GM19238 (cell line): ENCODE data around the gene TFAP2E.
A peak's percentile ranks its signal among the peaks of the same experiment; 100 is the strongest.

Experiments used
- DNase-seq: peaks from one replicate; pipeline ENCODE4 v3.0.0; 2011; ENCODE audit warnings: low spot score; ENCODE audit not compliant: insufficient read length

The TFAP2E gene

DNA sequence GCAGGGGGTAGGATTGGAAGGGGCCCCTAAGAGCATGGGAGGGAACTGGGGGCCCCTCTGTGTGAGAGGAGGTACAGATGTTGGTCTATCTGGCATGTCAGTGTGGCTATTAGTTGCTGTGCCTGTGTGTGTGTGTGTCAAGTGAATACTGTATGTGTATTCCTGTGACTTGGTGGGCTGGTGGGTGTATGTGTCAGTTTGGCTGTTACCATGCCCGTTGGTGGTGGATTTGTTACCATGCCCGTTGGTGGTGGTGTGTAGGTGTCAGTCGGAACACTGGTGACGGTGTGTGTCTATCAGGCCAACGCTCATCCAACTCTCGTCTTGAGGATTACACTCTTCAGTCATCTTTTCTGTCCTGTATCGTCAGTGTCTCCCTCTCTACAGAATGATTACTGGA lies 22.6 kb downstream of the TFAP2E start:
- no peak for DNase-seq

DNA sequence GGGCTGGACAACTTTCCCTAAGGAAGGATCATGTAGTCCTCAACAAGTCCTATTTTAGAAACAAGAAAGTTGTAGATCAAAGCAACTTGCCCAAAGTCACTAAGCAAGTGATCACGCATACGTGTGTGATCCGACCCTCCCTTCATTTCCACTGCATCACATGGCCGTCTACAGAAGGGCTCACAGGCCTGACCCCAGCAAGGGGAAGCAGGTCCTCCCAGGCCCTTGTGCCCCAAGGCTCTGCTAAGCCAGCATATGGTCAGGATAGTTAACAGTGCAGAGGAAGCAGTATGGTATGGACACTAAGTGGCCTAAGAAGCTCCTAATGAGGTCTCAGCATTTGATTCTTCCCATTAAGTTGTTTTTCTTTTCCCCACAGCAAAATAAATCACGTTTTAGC lies 24.8 kb downstream of the TFAP2E start:
- no peak for DNase-seq

DNA sequence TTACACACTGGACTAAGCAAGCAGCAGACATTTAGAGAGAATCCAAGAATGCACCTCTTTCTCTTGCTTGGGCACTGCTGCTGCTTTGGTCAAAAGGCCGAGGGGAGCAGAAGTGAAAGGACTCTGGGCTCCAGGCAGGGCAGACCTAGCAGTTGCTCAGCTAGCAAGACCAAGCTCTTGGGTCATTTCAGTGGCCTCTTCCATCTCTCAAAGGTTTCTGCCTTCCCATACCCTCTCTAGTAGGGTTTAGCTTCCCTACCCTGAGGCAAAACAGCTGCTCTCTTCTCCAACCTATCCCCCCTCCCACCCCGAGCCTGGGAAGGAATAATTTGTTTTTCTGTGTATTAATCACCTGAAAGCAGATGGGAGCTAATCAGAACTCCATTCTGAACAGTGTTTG lies 25.8 kb downstream of the TFAP2E start:
- DNase-seq = no peak

DNA sequence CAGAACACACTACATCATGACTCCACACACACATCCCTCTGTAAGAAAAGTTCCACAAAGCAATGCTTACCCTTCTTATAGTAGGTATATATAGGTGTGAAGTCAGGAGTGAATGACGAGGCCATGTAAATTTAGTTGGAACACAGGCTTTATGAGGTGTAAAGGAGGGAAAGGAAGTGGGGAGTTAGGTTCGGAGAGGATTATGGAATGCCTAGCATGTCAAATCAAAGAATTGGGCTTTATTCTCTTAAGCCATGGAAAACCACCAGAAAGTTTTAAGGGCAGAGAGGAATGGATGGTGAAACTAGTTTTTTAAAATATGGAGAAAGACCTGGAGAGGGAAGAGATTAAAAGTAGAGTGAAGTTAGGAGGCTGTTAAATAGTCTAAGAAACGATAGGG lies 26.3 kb downstream of the TFAP2E start:
- no peak for DNase-seq

DNA sequence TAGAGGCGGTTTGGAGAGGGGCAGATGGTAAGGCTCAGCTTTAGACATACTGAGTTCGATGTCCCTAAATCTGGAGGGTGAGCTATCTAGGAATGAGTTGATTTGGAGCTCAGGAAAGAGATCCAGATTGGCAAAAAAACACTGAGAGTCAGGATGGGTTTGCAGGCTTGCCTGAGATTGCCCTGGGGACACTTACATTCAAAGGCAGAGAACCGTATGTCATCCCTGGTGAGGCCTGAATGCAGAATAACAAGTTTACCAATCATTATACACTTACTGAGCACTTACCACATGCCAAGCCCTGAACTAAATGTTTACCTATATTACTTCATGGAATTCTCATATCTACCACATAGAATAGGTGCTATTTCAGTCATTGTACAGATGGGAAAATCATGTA lies 27.5 kb downstream of the TFAP2E start:
- no peak for DNase-seq

DNA sequence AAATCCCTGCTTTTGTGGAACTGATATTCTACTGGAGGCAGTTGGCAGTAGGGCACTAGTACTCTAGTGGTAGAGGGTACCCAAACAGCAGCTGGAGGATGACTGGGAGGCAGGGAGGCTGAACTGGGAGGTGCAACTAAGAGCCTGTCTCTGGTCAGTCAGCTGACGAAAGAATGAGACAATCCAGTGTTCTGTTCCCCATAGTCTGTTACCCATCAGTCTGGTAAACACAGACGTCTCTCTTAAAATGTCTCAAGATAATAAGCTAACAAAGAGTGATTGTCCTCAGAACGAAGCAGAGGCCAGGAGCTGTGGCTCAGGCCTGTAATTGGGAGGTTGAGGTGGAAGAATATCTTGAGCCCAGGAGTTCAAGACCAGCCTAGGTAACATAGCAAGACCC lies 30.4 kb downstream of the TFAP2E start:
- DNase-seq = no peak

DNA sequence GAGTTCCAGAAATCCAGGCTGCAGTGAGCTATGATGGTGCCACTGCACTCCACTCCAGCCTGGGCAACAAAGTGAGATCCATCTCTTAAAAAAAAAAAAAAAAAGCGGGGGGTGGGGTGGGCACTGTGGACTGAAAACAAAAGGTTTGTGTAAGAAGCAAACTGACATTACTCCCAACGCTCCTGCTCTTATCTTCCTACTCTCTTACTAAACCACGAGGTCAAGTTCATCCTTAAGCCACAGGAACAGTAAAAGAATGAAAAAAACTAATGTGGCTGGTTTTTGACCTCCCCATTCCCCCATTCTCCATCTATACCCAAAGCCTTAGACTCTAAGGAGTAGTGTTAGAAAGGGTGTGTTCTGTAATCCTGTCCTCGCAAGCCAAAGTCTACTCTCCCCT lies 30.8 kb downstream of the TFAP2E start:
- no peak for DNase-seq

DNA sequence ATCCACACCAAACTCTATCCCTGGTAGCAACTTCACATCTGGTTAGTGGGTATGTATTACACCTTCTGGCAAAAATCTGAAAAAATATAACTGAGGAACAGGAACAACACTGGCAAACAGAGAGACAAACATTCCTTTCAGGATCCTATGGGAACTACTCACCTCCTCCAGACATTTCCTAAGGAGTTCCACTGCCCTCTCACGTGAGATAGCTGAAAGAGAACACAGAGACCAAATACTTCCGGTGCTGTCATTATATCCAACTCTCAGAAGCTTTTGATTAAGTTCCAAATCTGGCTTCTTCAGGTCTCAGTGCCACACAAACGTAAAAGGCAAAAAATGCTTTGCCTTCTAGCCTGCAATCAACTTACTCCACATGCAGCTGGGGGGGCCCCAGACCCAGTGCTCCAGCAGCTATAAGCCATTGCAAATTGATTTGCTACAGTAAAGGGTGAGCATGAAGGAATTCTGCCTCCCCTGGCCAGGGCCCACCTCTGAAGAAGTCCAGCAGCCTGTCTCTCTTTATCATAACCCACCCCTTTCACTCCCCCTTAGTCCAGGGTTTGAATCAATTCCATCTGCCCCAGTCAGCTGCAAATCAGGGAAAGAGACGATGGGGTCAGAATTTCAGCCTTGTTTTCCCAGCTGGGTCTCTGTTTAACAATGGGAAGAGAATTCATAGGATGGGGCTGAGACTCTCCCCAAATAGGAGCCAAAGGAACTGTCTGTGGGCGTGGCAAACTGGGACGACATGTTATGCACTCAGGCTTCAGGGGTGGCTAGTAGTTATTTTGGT lies 32.2 kb downstream of the TFAP2E start:
- no peak for DNase-seq

DNA sequence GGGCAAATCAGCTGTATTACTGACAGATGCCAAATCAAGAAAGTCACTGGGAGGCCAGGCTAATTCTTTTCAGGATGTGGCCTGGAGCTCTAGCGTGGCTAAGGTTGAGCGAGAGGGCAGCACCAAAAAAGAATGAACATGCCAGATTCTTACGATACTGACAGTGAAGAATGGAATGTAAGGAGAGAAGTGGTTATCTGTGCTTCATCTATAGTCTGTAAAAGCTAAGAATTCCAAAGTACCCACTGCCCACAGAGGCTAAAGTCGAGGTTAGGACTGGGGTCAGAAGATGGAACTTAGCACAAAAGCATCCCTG lies 32.7 kb downstream of the TFAP2E start:
- no peak for DNase-seq

DNA sequence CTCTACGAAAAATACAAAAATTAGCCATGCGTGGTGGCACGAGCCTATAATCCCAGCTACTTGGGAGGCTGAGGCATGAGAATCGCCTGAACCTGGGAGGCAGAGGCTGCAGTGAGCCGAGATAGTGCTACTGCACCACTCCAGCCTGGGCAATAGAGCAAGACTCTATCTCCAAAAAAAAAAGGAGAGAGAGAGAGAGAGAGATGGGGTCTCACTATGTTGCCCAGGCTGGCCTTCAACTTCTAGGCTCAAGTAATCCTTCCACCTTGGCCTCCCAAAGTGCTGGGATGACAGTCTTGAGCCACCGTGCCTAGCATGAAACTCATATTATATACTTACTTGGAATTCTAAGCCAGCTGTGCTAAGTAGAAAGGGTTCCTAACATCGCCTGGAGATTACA lies 38.5 kb downstream of the TFAP2E start:
- DNase-seq = no peak

DNA sequence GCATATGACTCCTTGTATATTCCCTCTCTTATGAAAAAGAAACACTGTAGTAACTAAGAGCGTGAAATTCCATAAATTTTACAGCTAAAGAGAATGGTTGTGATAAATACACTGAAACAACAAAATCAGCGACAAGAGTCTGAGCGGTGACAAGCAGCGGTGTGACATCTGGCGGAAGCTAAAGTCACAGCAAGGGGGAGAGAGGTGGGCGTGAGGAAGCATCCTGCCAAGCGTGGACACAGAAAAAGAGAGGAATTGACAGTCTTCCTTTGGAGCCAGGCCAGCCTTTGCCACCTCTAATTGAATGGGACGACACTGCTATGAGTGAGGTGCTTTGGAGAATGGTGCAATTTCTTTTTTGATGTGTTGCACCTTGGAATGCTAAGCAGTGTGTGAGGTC lies 42.3 kb downstream of the TFAP2E start:
- DNase-seq = no peak

DNA sequence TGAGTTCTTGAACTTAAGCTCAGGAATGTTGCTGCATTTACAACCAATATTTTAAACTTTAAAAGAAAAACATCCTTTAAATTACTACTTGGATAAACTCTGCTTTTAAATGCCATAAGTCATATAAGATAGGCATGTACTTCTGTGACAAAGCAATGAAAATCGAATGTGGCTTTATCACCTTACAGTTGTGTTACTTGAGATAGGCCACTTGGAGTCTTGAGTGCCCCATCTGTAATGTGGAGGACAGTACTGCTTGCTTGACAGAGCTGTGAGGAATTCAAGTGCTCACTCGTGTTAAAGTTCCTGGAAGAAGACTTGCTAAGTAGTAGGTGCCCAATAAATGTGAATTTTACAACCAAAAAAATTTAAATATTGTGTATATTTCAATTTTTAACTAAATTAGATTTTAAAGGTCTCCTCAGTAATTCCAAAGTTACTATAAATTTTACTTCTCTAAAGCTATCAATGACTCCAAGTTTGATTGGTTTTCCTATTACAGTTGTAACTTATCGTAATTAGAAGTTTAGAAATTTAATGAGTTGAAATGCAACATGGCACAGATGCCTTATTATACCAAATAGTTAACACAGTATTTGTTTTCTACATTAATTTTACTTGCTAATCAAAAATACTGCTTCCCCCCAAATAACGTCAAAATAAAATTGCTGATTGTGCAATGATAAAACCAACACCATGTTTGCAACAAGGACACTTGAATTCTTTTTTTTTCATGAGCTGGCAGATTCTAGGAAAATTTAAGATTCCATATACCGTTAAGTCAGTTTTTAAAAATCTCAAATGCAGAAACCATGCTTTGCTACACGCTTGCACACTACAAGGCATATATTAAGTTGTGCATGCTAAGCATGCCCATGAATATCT lies 46.4 kb downstream of the TFAP2E start:
- DNase-seq = no peak

DNA sequence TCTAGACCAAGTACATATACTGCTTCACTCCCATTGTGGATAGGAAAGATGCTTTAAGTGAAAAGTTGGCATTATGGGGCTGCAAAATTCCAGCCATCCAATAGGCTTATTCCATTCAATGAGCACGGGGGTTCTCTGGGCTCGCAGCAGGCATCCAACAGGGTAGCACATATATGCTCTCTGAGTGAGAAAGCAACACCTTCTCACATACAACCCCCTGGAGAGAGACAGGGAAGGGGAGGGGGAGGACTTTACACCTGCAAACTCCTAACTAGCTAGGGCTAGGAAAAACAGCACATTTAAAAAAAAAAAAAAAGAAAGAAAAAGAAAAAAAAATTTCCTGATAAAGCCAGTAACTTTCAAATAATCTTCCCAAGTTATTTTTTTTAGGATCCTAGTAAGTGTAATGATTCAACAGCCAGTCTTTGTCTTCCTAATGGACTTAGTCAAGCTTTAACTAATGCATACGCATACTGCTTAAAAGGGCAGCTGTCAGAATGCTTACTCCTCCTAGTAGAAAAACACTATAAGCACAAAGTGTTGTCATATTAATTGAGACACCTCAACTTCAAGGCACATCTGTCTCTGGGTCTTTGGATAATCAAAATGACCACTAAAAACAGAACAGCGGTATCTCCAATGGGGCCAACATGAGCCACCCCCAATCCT lies 49.5 kb downstream of the TFAP2E start:
- no peak for DNase-seq

DNA sequence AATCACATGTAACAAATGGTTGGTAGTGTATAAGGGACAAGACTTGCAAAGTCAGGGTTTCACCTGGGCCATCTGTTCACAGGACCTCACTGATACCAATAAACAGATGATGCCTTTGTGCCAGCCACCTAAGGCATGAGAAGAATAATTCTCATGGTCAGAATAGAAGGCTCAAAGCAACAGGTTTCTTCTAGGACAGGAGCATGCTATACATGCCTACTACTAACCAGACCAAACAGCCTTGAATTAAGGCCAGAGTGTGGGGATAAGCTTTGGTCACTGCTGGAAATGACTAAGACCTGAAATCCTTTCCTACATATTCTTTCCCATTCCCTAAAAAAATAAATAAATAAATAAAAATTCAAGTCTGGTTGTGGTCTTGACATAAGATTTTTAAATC lies 50.7 kb downstream of the TFAP2E start:
- DNase-seq = no peak

DNA sequence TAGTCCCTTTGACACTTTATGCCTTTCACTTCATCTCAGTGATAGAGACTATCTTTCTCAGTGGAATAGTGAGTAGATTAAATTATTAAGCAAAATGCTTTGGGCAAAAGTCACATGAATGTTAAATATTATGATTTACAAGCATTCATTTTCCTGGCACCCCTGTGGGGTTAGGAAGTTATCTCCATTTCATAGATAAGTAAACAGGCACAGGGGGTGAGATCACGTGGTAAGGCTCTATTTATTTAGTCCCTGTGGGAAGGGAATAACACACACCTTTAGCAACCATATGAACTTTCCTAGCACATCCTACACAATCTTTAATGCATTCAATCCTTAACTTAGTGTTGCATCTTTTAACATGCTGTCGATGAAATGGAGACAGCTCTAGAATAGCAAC lies 55.9 kb downstream of the TFAP2E start:
- no peak for DNase-seq

DNA sequence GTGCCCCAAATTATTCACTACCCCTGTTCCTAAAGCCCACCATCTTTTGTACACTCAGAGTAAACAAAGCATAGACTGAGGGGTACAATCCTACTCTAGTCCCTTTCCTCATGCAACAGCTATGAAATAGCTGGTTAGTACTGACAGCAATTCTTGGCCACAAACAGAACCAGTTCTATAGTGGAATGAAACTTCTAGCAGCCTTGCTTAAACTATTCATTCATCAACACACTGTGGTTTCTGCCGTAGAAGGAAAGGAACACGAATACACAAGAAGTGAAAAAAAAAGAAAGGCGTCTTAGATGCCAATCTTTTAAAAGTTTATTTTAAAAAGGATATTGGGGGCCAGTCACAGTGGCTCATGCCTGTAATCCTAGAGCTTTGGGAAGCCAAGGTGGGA lies 58.3 kb downstream of the TFAP2E start:
- DNase-seq = no peak

DNA sequence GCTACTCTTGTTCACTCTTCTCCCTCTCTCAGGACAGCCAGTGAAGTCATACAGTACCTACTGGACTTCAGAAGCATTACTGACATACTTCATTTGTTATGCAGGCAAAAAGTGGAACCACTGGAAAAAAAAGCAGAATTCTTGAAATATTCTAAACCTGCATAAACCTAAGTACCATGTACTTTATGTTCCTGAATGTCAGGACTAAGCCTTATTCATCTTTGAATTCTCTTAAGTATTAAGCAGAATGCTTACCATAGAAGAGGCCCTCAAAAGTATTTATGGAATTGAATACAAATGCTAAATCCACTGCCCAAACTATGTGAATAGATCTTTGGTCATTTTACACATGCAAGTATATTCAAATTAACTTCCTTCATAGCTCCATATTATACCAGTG lies 60.4 kb downstream of the TFAP2E start:
- DNase-seq = no peak

DNA sequence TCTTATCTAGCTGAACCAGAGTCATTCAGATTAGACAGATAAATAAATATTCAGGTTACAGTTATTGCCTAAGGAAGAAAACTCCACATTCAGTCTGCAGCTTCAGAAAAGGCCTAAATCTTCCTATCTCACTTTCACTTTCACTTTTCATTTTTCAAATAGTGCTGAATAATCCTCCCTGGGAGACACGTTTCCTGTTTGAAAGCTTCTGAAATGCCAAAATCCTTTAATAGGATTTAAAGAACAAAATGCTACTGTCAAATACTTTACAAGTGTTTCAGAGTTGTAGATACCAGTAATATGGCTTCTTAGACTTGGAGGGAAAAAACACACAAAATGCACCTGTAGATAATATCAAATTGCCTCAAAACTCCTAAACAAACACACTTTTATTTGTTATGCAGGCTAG lies 64.3 kb downstream of the TFAP2E start:
- peak; percentile 14 for DNase-seq

DNA sequence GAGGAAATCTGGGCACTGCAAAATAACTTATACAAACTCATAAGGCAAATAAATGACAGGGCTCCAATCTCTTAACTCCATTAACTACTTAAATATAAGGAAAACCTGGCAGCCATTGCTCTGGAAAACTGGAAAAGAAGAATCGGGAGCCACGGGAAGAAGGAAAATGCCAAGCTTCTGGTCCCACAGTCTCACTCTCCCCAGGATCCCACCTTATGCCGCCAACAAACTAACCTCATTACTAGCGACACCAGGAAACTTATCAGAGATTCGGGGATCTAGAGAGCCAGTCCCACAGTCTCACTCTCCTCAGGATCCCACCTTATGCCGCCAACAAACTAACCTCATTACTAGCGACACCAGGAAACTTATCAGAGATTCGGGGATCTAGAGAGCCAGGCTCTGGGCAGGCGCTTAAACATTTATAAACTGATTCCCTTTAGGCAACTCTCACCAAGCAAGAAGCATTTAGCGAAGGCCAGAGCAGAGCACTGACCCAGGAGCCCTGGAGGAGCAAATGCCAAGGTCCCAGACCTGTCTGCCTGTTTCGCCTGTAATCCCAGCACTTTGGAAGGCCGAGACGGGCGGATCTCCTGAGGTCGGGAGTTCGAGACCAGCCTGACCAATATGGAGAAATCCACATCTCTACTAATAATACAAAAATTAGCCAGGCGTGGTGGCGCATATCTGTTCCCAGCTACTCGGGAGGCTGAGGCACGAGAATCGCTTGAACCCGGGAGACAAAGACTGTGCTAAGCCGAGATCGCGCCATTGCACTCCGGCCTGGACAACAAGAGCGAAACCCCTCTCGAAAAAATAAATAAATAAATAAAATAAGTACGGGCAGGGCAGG lies 67.5 kb downstream of the TFAP2E start:
- DNase-seq = no peak

DNA sequence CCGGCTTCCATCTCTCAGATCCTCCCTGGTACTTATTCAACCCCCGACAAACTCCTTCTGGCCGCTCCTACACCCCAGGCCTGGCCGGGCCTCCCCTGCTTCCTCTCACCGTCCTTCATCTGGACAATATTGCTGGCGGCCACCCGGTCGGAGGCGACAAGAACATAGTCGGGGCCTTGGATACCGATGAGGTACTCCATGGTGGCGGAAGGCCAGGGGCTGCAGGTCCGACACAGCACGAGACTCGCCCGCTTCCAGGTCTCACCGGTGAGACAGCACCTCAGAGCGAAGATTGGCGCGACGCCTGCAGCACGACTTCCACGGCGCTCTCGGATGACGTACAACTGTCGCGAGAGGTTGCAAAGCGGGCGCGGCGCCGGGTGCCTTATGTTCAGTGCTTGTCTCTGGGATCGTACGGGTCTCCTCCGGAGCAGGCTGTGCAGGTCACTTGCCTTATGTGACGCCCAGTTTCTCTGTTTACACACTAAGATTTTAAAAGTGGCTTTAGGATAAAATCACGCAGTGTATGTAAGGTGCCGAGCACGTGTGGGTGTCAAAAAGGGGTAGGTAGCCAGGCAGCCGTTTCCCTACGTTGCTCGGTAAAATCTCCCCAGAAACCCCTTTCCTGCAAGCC lies 68.2 kb downstream of the TFAP2E start, which contains the start of gene PSMB2:
PSMB2 (minus strand) TSS at position 294 of the 634 bp plus-strand sequence; CDS start at position 200, 94 bp downstream.
- peak; percentile 88 for DNase-seq

DNA sequence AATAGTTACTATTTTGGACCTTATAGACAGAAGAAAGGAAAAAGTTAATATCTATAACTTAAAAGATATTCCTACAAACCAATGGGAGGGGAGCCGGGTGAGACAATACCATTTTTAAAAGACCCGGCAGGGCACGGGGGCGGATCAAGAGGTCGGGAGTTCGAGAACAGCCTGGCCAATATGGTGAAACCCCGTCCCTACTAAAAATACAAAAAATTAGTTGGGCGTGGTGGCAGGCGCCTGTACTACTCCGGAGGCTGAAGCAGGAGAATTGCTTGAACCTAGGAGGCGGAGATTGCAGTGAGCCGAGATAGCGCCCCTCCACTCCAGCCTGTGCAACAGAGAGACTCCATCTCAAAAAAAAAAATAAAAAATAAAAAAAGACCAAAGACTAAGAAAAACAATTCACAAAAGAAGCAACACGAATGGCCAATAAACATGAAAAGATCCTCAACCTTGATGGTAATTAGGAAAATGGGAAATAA lies 69.4 kb downstream of the TFAP2E start:
- DNase-seq = no peak
